Activated CD8-positive, alpha-beta T cell treated with anti-CD3 and anti-CD28 coated beads, Interleukin-2, amount 10 ng/mL, durations not matched to agents 7 days and 5 days (primary cell): ENCODE results near the gene SYNJ1. TPM values are rescaled to one million over a fixed set of nuclear protein-coding genes. Genes with fewer than 3 reads are reported as not detected.
"Not testable (repeated sequence)": the region's sequence is repeated elsewhere in the genome, so short reads cannot be mapped to it uniquely, and the experiment has no call there.

Experiments
- ATAC-seq: fragments of 150-1000 bp; cut with Tn5 transposase; one replicate; pipeline ENCODE4 v1.10.0; 2021; ENCODE audit warnings: moderate library complexity
- CTCF ChIA-PET: fragments of 350-600 bp; sonication (Branson Sonifier 250); formaldehyde crosslinking; loops from one replicate; lab custom pipeline; 2021; ENCODE audit warnings: antibody characterized with exemption; lab: Charles Lee
- POLR2A ChIA-PET: fragments of 350-600 bp; sonication (Branson Sonifier 250); formaldehyde crosslinking; loops from one replicate; lab custom pipeline; 2021; ENCODE audit warnings: antibody characterized with exemption; lab: Charles Lee
- DNase-seq: peaks from one replicate; pipeline ENCODE4 v3.0.0-alpha.2; 2020
- H3K27ac Mint-ChIP-seq: one replicate; pipeline ENCODE4 v1.8.0; 2021; ENCODE audit warnings: mild to moderate bottlenecking, mixed read lengths
- H3K27me3 Mint-ChIP-seq: one replicate; pipeline ENCODE4 v1.8.0; 2021; ENCODE audit warnings: low read depth, mixed read lengths
- H3K36me3 Mint-ChIP-seq: one replicate; pipeline ENCODE4 v1.8.0; 2021; ENCODE audit warnings: low read depth, mixed read lengths
- H3K4me1 Mint-ChIP-seq: one replicate; pipeline ENCODE4 v1.8.0; 2021; ENCODE audit warnings: low read depth, mixed read lengths
- H3K4me3 Mint-ChIP-seq: one replicate; pipeline ENCODE4 v1.8.0; 2021; ENCODE audit warnings: mild to moderate bottlenecking, mixed read lengths
- H3K9me3 Mint-ChIP-seq: one replicate; pipeline ENCODE4 v1.8.0; 2022; ENCODE audit warnings: mixed read lengths; ENCODE audit not compliant: insufficient read depth
- total RNA-seq, 2 experiments: library from RNA; stranded (reverse); gene quantifications; one replicate each; pipeline ENCODE4 v1.2.3, GENCODE V29; 2021

SYNJ1 gene
- total RNA-seq, 2 experiments from 2014 or later, result 16.0 to 21.8 TPM

GRCh38 chr21:32611471-32611997 lies 116.3 kb downstream of the SYNJ1 start:
- ATAC-seq (peak; percentile 38), DNase-seq (peak; percentile 57)
- H3K27ac Mint-ChIP-seq, result peak overlapping the region; percentile 92
- ChIA-PET CTCF (interaction anchor here (1.3 to 4.9 kb wide), 3 partner anchors 11 to 208 kb away, joined by 3 to 44 read pairs (median 5); partner anchors contain the start of gene PAXBP1), POLR2A (interaction anchor here (0.6 to 0.8 kb wide), 2 partner anchors 32 to 105 kb away, joined by 3 read pairs; no protein-coding TSS in a partner anchor)
- peaks cover 5% of the 10 kb centered on the region for H3K27me3 Mint-ChIP-seq
- H3K4me1 Mint-ChIP-seq, result peaks cover 5% of the 10 kb centered on the region
- H3K4me3 Mint-ChIP-seq, result peak overlapping the region; percentile 98
- H3K9me3 Mint-ChIP-seq, result no peaks in the 10 kb centered on the region
- peaks cover 20% of the 10 kb centered on the region for H3K36me3 Mint-ChIP-seq

DNA sequence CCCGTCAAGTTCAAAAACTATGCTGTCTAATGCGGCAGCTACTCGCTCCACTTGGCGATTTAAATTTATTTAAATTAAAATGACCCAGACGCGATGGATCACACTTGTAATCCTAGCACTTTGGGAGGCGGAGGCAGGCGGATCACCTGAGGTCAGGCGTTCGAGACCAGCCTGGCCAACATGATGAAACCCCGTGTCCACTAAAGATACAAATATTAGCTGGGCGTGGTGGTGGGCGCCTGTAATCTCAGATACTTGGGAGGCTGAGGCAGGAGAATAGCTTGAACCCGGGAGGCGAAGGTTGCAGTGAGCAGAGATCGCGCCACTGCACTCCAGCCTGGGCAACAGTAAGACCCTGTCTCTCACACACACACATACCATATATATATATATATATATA lies 116.9 kb downstream of the SYNJ1 start:
- not testable (repeated sequence) for ATAC-seq, DNase-seq, H3K27ac Mint-ChIP-seq, H3K9me3 Mint-ChIP-seq, H3K27me3 Mint-ChIP-seq, H3K4me1 Mint-ChIP-seq
- Mint-ChIP-seq H3K36me3 (peaks cover 26% of the 10 kb centered on the region), H3K4me3 (peak overlapping the region; percentile 51)
- ChIA-PET CTCF (interaction anchor here (1.3 to 4.9 kb wide), 2 partner anchors 10 to 208 kb away, joined by 3 to 44 read pairs; no protein-coding TSS in a partner anchor), POLR2A (interaction anchor here (0.8 kb wide), 1 partner anchor 32 kb away, joined by 3 read pairs; no protein-coding TSS in a partner anchor)

DNA sequence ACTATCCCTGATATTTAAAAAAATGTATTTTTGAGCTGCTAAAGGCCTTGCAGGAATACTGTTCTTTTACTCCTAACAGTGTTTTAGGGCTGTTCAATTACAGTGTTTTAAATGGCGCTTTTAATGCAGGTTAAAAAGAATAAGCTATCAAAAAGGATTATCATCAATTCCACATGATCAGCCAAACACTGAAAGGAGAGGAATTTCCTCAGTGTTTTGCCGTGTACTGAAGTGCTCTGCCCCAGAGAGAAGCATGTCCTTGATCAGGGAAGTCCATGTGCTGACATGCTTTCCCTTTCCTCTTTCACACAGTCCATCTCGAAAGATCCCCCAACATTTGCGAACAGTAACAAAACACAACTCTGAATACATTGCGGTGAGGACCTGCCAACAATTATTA lies 119.0 kb downstream of the SYNJ1 start:
- CTCF ChIA-PET, result interaction anchor here (0.9 to 4.9 kb wide), 3 partner anchors 8 to 165 kb away, joined by 3 to 44 read pairs (median 3); no protein-coding TSS in a partner anchor
- no peaks in the 10 kb centered on the region for H3K9me3 Mint-ChIP-seq
- no peak overlapping the region for H3K27ac Mint-ChIP-seq
- ATAC-seq (no peak), DNase-seq (no peak)
- H3K4me3 Mint-ChIP-seq, result no peak overlapping the region
- no peaks in the 10 kb centered on the region for H3K27me3 Mint-ChIP-seq
- peaks cover 5% of the 10 kb centered on the region for H3K4me1 Mint-ChIP-seq
- POLR2A ChIA-PET, result no interaction called here
- peaks cover 38% of the 10 kb centered on the region for H3K36me3 Mint-ChIP-seq

DNA sequence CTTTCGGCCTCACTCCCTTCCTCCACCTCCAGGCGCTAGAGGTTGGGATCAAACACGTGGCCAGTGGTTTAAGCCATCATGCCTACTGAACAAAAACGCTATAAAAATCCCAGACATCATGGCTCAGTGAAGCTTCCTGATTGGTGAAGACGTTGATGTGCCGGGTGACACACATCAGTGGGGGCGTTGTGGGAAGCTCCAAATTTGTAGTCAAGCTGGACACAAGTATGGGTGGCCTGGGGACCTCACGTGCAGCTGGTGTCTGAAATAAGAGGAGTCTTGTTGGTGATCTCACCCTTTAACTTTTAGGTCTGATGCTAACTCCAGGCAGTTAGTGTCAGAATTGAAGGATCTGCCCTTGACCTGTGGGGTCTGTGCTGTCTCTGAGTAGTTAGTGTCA lies 122.3 kb downstream of the SYNJ1 start:
- no peak for ATAC-seq
- Mint-ChIP-seq H3K9me3 (no peaks in the 10 kb centered on the region), H3K27me3 (no peaks in the 10 kb centered on the region), H3K27ac (no peak overlapping the region), H3K4me1 (peaks cover 2% of the 10 kb centered on the region), H3K4me3 (no peak overlapping the region), H3K36me3 (peaks cover 53% of the 10 kb centered on the region)
- ChIA-PET CTCF (no interaction called here), POLR2A (no interaction called here)
- no peak for DNase-seq

DNA sequence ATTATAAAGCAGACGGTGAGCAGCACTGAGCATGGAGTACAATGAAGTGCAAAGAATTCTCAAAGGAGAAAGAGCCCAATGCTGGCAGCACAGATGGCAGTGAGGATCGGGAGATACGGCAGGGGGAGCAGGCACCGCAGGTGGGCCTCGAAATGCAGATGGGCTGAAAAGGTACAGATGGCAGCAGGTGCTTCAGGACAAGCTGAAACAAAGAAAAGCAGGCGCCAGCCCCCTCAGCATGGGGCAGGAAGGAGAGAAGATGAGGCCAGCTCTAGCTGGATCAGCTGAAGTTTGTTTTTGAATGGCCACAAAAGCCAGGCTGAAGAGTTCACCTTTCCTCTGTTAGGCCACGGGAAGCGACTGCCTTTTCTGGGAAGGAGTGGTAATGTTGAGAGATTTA lies 123.3 kb downstream of the SYNJ1 start:
- H3K36me3 Mint-ChIP-seq, result peaks cover 50% of the 10 kb centered on the region
- ChIA-PET POLR2A (no interaction called here), CTCF (no interaction called here)
- no peaks in the 10 kb centered on the region for H3K9me3 Mint-ChIP-seq
- H3K4me3 Mint-ChIP-seq, result no peak overlapping the region
- DNase-seq, result no peak
- H3K4me1 Mint-ChIP-seq, result no peaks in the 10 kb centered on the region
- H3K27me3 Mint-ChIP-seq, result no peaks in the 10 kb centered on the region
- ATAC-seq, result no peak
- no peak overlapping the region for H3K27ac Mint-ChIP-seq

GRCh38 chr21:32603131-32603530 lies 124.7 kb downstream of the SYNJ1 start:
- Mint-ChIP-seq H3K4me3 (no peak overlapping the region), H3K27ac (no peak overlapping the region), H3K9me3 (no peaks in the 10 kb centered on the region), H3K4me1 (no peaks in the 10 kb centered on the region), H3K36me3 (peaks cover 47% of the 10 kb centered on the region), H3K27me3 (no peaks in the 10 kb centered on the region)
- CTCF ChIA-PET, result no interaction called here
- POLR2A ChIA-PET, result no interaction called here
- ATAC-seq, result no peak
- no peak for DNase-seq

GRCh38 chr21:32602099-32602498 lies 125.7 kb downstream of the SYNJ1 start:
- Mint-ChIP-seq H3K27me3 (no peaks in the 10 kb centered on the region), H3K4me3 (no peak overlapping the region), H3K4me1 (no peaks in the 10 kb centered on the region), H3K9me3 (no peaks in the 10 kb centered on the region), H3K27ac (no peak overlapping the region), H3K36me3 (peaks cover 42% of the 10 kb centered on the region)
- no peak for DNase-seq
- no peak for ATAC-seq
- CTCF ChIA-PET, result interaction anchor here (1.7 to 4.6 kb wide), 7 partner anchors 9 to 212 kb away, joined by 4 to 82 read pairs (median 26); partner anchors contain the start of genes CFAP298 and URB1
- POLR2A ChIA-PET, result no interaction called here

- POLR2A ChIA-PET, result no interaction called here
- no peak for DNase-seq
- Mint-ChIP-seq H3K4me1 (peaks cover 3% of the 10 kb centered on the region), H3K27me3 (no peaks in the 10 kb centered on the region), H3K9me3 (no peaks in the 10 kb centered on the region), H3K27ac (no peak overlapping the region), H3K4me3 (no peak overlapping the region), H3K36me3 (peaks cover 24% of the 10 kb centered on the region)
- CTCF ChIA-PET, result interaction anchor here (0.8 to 4.6 kb wide), 11 partner anchors 9 to 215 kb away, joined by 3 to 82 read pairs (median 15); partner anchors contain the start of genes CFAP298 and URB1
- ATAC-seq, result no peak
Observed at GRCh38 chr21:32599526-32599925, 128.3 kb downstream of the SYNJ1 start.

DNA sequence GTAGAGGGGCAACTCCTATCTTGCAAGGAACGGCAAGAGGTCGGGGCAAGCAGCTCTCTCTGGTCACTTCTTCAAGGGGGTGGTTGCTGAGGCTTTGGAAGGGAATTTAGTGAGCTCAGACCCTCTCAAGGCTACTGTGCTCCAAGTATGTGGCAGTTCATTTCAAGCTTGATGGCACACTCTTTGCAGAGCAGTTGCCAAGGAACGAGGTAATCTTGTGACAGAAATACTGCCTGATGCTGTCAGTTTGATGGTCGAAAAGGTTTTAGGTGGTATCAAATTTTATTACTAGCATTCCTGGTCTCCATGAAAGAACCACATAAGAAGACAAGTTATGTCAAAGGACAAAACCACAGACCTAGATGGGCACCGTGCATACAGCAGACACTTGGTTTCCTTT lies 128.7 kb downstream of the SYNJ1 start:
- POLR2A ChIA-PET, result no interaction called here

GRCh38 chr21:32597205-32597604 lies 130.6 kb downstream of the SYNJ1 start:
- no peak for DNase-seq
- ChIA-PET CTCF (no interaction called here), POLR2A (no interaction called here)
- H3K9me3 Mint-ChIP-seq, result no peaks in the 10 kb centered on the region
- no peak overlapping the region for H3K4me3 Mint-ChIP-seq
- peaks cover 8% of the 10 kb centered on the region for H3K36me3 Mint-ChIP-seq
- H3K27ac Mint-ChIP-seq, result no peak overlapping the region
- peaks cover 3% of the 10 kb centered on the region for H3K4me1 Mint-ChIP-seq
- ATAC-seq, result no peak
- H3K27me3 Mint-ChIP-seq, result no peaks in the 10 kb centered on the region

More for the DNA sequence above, 128.7 kb downstream of the SYNJ1 start:
- H3K4me3 Mint-ChIP-seq, result no peak overlapping the region
- H3K27ac Mint-ChIP-seq, result no peak overlapping the region
- no peaks in the 10 kb centered on the region for H3K9me3 Mint-ChIP-seq
- CTCF ChIA-PET, result interaction anchor here (0.8 to 4.6 kb wide), 8 partner anchors 12 to 214 kb away, joined by 3 to 82 read pairs (median 20); partner anchors contain the start of genes CFAP298 and URB1
- peaks cover 3% of the 10 kb centered on the region for H3K4me1 Mint-ChIP-seq
- ATAC-seq (no peak), DNase-seq (no peak)
- peaks cover 21% of the 10 kb centered on the region for H3K36me3 Mint-ChIP-seq
- H3K27me3 Mint-ChIP-seq, result no peaks in the 10 kb centered on the region

DNA sequence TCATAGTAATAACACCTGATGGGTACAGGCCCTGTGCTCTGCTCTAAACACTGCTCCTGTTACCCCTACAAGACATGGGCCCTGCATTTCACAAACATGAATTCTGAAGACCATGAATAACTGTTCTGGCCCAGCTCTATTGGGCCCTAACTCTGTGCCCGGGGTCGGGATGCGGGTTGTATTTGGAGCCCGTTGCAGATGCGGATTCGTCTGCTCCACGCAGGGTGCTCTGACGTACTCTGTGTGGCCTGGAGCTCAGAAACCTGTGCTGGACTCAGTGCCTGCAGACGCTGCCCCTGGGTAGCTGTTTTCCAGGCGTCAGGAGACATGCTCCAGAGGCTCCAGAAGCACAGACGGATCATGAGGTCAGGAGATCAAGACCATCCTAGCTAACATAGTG lies 132.4 kb downstream of the SYNJ1 start:
- Mint-ChIP-seq H3K4me3 (no peak overlapping the region), H3K9me3 (no peaks in the 10 kb centered on the region), H3K27me3 (no peaks in the 10 kb centered on the region), H3K4me1 (peaks cover 3% of the 10 kb centered on the region), H3K36me3 (peaks cover 2% of the 10 kb centered on the region), H3K27ac (no peak overlapping the region)
- ChIA-PET POLR2A (no interaction called here), CTCF (no interaction called here)
- DNase-seq (no peak), ATAC-seq (no peak)

DNA sequence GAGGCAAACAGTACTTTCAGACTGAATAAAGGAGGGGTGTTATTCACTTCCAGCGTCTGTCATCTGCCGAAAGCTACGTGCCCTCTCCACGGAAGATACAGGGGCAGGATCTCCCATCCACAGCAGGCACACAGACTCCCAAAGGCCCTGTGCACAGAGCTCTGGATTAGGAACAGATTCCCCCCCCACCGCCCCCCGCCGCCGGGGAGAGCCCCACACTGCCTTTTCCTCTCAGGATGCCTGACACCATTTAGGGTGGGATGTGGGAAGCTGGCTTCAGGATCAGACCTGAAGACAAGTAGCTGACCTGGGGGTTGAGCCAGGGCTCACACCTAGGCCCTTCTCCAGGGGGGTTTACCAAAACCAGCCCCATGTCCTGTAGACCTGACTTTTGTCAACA lies 134.1 kb downstream of the SYNJ1 start:
- Mint-ChIP-seq H3K27me3 (no peaks in the 10 kb centered on the region), H3K9me3 (no peaks in the 10 kb centered on the region), H3K27ac (no peak overlapping the region), H3K36me3 (no peaks in the 10 kb centered on the region), H3K4me1 (peaks cover 3% of the 10 kb centered on the region), H3K4me3 (no peak overlapping the region)
- DNase-seq (no peak), ATAC-seq (no peak)
- POLR2A ChIA-PET, result no interaction called here
- CTCF ChIA-PET, result interaction anchor here (0.8 to 1.7 kb wide), 2 partner anchors 25 to 190 kb away, joined by 3 to 4 read pairs; no protein-coding TSS in a partner anchor
